ENCODE data around the gene LRRTM4. TPM values are rescaled to one million over a fixed set of nuclear protein-coding genes. Genes with fewer than 3 reads are reported as not detected.

LRRTM4 gene
- 1 to 10 TPM in 1 of 2 donors, under 1 TPM in 1; 0.52 to 2.7 TPM for total RNA-seq
- polyA plus RNA-seq = not detected
- long read RNA-seq, donor 1 = 0 reads
- long read RNA-seq, donor 2, partial matches to known transcripts = 0 of 1 reads
- long read RNA-seq, donor 2, other reads (novel, unspliced or antisense) = 1 of 1 reads

- intact Hi-C loops (cut with DNase I) = no loop called here
- H3K9me3 ChIP-seq (ENCODE audit: control insufficient read depth, low read length) = no peaks in the 10 kb centered on the region
- no peak within 1 kb of the TSS for H3K4me3 ChIP-seq (ENCODE audit: low read length in 2 of 2)
- no peaks in the 10 kb centered on the region for H3K27me3 ChIP-seq (ENCODE audit: control insufficient read depth in 1 of 2, insufficient read depth in 2 of 2, low read length in 1 of 2)
- ATAC-seq (ENCODE audit: low FRiP score) (no peak), DNase-seq (no peak)
- H3K36me3 ChIP-seq (ENCODE audit: control insufficient read depth in 1 of 2, insufficient read depth in 2 of 2, low read length in 1 of 2) = no peaks in the 10 kb centered on the region
- no peak within 1 kb of the TSS for H3K27ac ChIP-seq (ENCODE audit: low read depth in 1 of 2, low read length in 2 of 2)
- H3K4me1 ChIP-seq (ENCODE audit: control insufficient read depth in 1 of 2, insufficient read depth in 2 of 2, low read length in 2 of 2) = no peaks in the 10 kb centered on the region
- 27 to 28% methylated on average over 4 of the region's 4 CpGs for WGBS, 2 donors
Measured at GRCh38 chr2:77521931-77522470, at the start of gene LRRTM4. Gene LRRTM4, minus strand, starts transcription at chr2:77522376.

- intact Hi-C loops (cut with DNase I) = no loop called here
- Histone ChIP-seq H3K9me3 (ENCODE audit: control insufficient read depth, low read length) (no peaks in the 10 kb centered on the region), H3K4me1 (ENCODE audit: control insufficient read depth in 1 of 2, insufficient read depth in 2 of 2, low read length in 2 of 2) (no peaks in the 10 kb centered on the region), H3K4me3 (ENCODE audit: low read length in 2 of 2) (no peak overlapping the region), H3K27ac (ENCODE audit: low read depth in 1 of 2, low read length in 2 of 2) (no peak overlapping the region), H3K27me3 (ENCODE audit: control insufficient read depth in 1 of 2, insufficient read depth in 2 of 2, low read length in 1 of 2) (no peaks in the 10 kb centered on the region), H3K36me3 (ENCODE audit: control insufficient read depth in 1 of 2, insufficient read depth in 2 of 2, low read length in 1 of 2) (no peaks in the 10 kb centered on the region)
- ATAC-seq (ENCODE audit: low FRiP score) (no peak), DNase-seq (no peak)
- WGBS, 2 donors = 59 to 67% methylated on average over 2 of the region's 2 CpGs
Measured at GRCh38 chr2:77571545-77571944, 49.4 kb upstream of the LRRTM4 start.

- no peaks in the 10 kb centered on the region for H3K9me3 ChIP-seq (ENCODE audit: control insufficient read depth, low read length)
- no peak for ATAC-seq (ENCODE audit: low FRiP score)
- WGBS, 2 donors = 41 to 42% methylated on average over 2 of the region's 2 CpGs
Measured at GRCh38 chr2:77567723-77568122, 45.5 kb upstream of the LRRTM4 start.

DNA sequence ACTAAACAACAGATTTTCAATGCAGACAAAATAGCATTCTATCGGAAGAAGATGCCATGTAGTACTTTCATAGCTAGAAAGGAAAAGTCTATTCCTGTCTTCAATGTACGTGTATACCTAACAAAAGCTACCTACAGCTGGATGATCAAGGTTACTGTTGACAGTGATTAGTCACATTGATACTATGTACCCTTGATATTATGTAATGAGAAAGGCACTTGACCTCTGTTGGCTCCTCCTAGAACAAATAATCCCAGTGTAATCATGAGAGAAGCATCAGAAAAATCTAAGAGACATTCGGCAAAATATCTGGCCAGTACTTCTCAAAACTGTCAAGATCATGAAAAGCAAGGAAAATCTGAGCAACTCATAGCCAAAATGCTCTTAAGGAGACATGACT is 44.4 kb upstream of the LRRTM4 start:
- intact Hi-C loops (cut with DNase I) = no loop called here
- Histone ChIP-seq H3K4me3 (ENCODE audit: low read length in 2 of 2) (no peak overlapping the region), H3K9me3 (ENCODE audit: control insufficient read depth, low read length) (no peaks in the 10 kb centered on the region), H3K4me1 (ENCODE audit: control insufficient read depth in 1 of 2, insufficient read depth in 2 of 2, low read length in 2 of 2) (no peaks in the 10 kb centered on the region), H3K36me3 (ENCODE audit: control insufficient read depth in 1 of 2, insufficient read depth in 2 of 2, low read length in 1 of 2) (no peaks in the 10 kb centered on the region), H3K27ac (ENCODE audit: low read depth in 1 of 2, low read length in 2 of 2) (no peak overlapping the region), H3K27me3 (ENCODE audit: control insufficient read depth in 1 of 2, insufficient read depth in 2 of 2, low read length in 1 of 2) (no peaks in the 10 kb centered on the region)
- DNase-seq (no peak), ATAC-seq (ENCODE audit: low FRiP score) (no peak)
- WGBS, 2 donors = 70 to 72% methylated on average over 3 of the region's 3 CpGs

More at GRCh38 chr2:77567723-77568122, 45.5 kb upstream of the LRRTM4 start:
- DNase-seq = no peak
- Histone ChIP-seq H3K4me1 (ENCODE audit: control insufficient read depth in 1 of 2, insufficient read depth in 2 of 2, low read length in 2 of 2) (no peaks in the 10 kb centered on the region), H3K27me3 (ENCODE audit: control insufficient read depth in 1 of 2, insufficient read depth in 2 of 2, low read length in 1 of 2) (no peaks in the 10 kb centered on the region), H3K27ac (ENCODE audit: low read depth in 1 of 2, low read length in 2 of 2) (no peak overlapping the region), H3K4me3 (ENCODE audit: low read length in 2 of 2) (no peak overlapping the region), H3K36me3 (ENCODE audit: control insufficient read depth in 1 of 2, insufficient read depth in 2 of 2, low read length in 1 of 2) (no peaks in the 10 kb centered on the region)
- intact Hi-C loops (cut with DNase I) = no loop called here

DNA sequence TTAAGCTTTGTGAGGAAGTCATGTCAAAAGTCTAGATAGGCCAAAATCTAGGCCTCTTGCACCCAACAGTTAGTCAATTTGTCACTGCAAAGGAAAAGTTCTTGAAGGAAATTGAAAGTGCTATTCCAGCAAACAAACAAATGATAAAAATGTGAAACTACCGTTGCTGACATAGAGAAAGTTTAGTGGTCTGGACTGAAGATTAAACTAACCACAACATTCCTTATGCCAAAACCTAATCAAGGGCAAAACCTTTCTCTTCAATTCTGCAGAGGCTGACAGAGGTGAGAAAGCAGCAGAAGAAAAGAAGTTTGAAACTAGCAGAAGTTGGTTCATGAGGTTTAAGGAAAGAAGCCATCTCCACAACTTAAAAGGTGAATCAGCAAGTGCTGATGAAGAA is 44.0 kb upstream of the LRRTM4 start:
- no peak overlapping the region for H3K4me3 ChIP-seq (ENCODE audit: low read length in 2 of 2)
- H3K27ac ChIP-seq (ENCODE audit: low read depth in 1 of 2, low read length in 2 of 2) = no peak overlapping the region
- DNase-seq (no peak), ATAC-seq (ENCODE audit: low FRiP score) (no peak)
- H3K9me3 ChIP-seq (ENCODE audit: control insufficient read depth, low read length) = no peaks in the 10 kb centered on the region
- 14 to 22% methylated on average over 1 of the region's 1 CpG for WGBS, 2 donors
- H3K4me1 ChIP-seq (ENCODE audit: control insufficient read depth in 1 of 2, insufficient read depth in 2 of 2, low read length in 2 of 2) = no peaks in the 10 kb centered on the region
- intact Hi-C loops (cut with DNase I) = no loop called here
- no peaks in the 10 kb centered on the region for H3K27me3 ChIP-seq (ENCODE audit: control insufficient read depth in 1 of 2, insufficient read depth in 2 of 2, low read length in 1 of 2)
- H3K36me3 ChIP-seq (ENCODE audit: control insufficient read depth in 1 of 2, insufficient read depth in 2 of 2, low read length in 1 of 2) = no peaks in the 10 kb centered on the region

DNA sequence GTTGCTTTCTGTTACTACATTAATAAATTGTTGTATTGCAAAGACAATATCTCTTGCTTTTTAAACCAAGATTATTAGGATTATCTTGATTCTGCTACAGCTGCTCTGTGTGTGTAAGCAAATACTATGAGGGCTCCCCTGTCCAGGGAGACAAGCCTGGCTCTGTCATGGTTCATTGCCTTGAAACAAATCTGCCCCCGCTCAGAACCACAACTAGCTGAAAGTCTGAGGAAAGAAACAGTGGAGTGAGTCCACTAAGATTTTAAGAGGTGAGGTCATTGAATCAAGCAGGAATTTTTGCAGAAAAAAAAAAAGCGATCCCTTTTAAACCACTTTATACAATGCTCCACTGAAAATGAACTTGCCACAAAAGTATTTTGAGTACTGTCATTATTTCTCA is 30.8 kb upstream of the LRRTM4 start:
- Histone ChIP-seq H3K4me1 (ENCODE audit: control insufficient read depth in 1 of 2, insufficient read depth in 2 of 2, low read length in 2 of 2) (no peaks in the 10 kb centered on the region), H3K9me3 (ENCODE audit: control insufficient read depth, low read length) (no peaks in the 10 kb centered on the region), H3K27ac (ENCODE audit: low read depth in 1 of 2, low read length in 2 of 2) (no peak overlapping the region), H3K4me3 (ENCODE audit: low read length in 2 of 2) (no peak overlapping the region), H3K27me3 (ENCODE audit: control insufficient read depth in 1 of 2, insufficient read depth in 2 of 2, low read length in 1 of 2) (no peaks in the 10 kb centered on the region), H3K36me3 (ENCODE audit: control insufficient read depth in 1 of 2, insufficient read depth in 2 of 2, low read length in 1 of 2) (no peaks in the 10 kb centered on the region)
- no peak for ATAC-seq (ENCODE audit: low FRiP score)
- DNase-seq = no peak
- WGBS, 2 donors = 19 to 23% methylated on average over 2 of the region's 2 CpGs
- intact Hi-C loops (cut with DNase I) = no loop called here

GRCh38 chr2:77538031-77538430 is 15.9 kb upstream of the LRRTM4 start:
- 60 to 76% methylated on average over 3 of the region's 3 CpGs for WGBS, 2 donors
- Histone ChIP-seq H3K27ac (ENCODE audit: low read depth in 1 of 2, low read length in 2 of 2) (no peak overlapping the region), H3K4me3 (ENCODE audit: low read length in 2 of 2) (no peak overlapping the region), H3K9me3 (ENCODE audit: control insufficient read depth, low read length) (no peaks in the 10 kb centered on the region), H3K4me1 (ENCODE audit: control insufficient read depth in 1 of 2, insufficient read depth in 2 of 2, low read length in 2 of 2) (no peaks in the 10 kb centered on the region), H3K36me3 (ENCODE audit: control insufficient read depth in 1 of 2, insufficient read depth in 2 of 2, low read length in 1 of 2) (no peaks in the 10 kb centered on the region), H3K27me3 (ENCODE audit: control insufficient read depth in 1 of 2, insufficient read depth in 2 of 2, low read length in 1 of 2) (peaks cover 0 to 1% of the 10 kb centered on the region in 2 donors)
- ATAC-seq (ENCODE audit: low FRiP score) (no peak), DNase-seq (no peak)
- intact Hi-C loops (cut with DNase I) = no loop called here

DNA sequence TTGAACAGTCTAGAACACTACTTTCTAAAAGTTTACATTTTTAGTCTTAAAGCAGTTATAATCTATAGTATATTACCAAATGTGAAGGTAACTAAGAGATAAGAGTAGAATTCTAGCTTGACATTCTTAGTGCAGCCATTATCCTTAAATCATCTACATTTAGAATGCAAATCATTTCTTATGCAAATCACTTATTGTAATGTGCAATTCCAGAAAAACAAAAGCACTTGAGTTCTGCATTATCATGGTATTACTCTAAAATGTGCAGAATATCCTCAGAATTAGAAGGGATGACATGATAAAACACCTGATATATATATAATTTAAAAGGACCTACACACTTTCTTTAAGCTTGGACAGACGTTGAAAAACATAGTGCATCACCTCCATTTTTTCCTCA is 712 bp upstream of the LRRTM4 start:
- H3K27me3 ChIP-seq (ENCODE audit: control insufficient read depth in 1 of 2, insufficient read depth in 2 of 2, low read length in 1 of 2) = no peaks in the 10 kb centered on the region
- no peaks in the 10 kb centered on the region for H3K36me3 ChIP-seq (ENCODE audit: control insufficient read depth in 1 of 2, insufficient read depth in 2 of 2, low read length in 1 of 2)
- no peaks in the 10 kb centered on the region for H3K4me1 ChIP-seq (ENCODE audit: control insufficient read depth in 1 of 2, insufficient read depth in 2 of 2, low read length in 2 of 2)
- DNase-seq = no peak
- H3K9me3 ChIP-seq (ENCODE audit: control insufficient read depth, low read length) = no peaks in the 10 kb centered on the region
- no peak overlapping the region for H3K27ac ChIP-seq (ENCODE audit: low read depth in 1 of 2, low read length in 2 of 2)
- no peak for ATAC-seq (ENCODE audit: low FRiP score)
- intact Hi-C loops (cut with DNase I) = no loop called here
- 94% methylated on average over 1 of the region's 1 CpG for WGBS, 2 donors
- H3K4me3 ChIP-seq (ENCODE audit: low read length in 2 of 2) = no peak overlapping the region

DNA sequence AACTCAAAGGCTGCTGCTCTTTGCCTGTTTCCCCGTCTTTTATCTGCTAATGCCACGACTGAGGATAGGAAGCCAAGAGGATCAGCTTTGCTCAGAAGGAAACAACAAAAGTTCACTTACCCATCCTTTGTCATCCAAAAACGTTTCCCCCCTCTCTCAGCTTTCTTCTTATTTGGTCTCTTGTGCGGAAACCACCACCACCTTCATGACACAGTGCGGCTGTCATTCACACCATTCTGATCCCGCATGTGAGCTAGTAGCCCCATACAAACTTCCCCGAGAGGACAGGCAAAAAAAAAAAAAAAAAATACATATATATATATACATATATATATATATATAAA is 656 bp downstream of the LRRTM4 start:
- Histone ChIP-seq H3K4me1 (ENCODE audit: control insufficient read depth in 1 of 2, insufficient read depth in 2 of 2, low read length in 2 of 2) (no peaks in the 10 kb centered on the region), H3K27me3 (ENCODE audit: control insufficient read depth in 1 of 2, insufficient read depth in 2 of 2, low read length in 1 of 2) (no peaks in the 10 kb centered on the region), H3K4me3 (ENCODE audit: low read length in 2 of 2) (no peak overlapping the region), H3K27ac (ENCODE audit: low read depth in 1 of 2, low read length in 2 of 2) (no peak overlapping the region), H3K9me3 (ENCODE audit: control insufficient read depth, low read length) (no peaks in the 10 kb centered on the region), H3K36me3 (ENCODE audit: control insufficient read depth in 1 of 2, insufficient read depth in 2 of 2, low read length in 1 of 2) (no peaks in the 10 kb centered on the region)
- ATAC-seq (ENCODE audit: low FRiP score) = no peak
- intact Hi-C loops (cut with DNase I) = no loop called here
- DNase-seq = no peak
- 10 to 18% methylated on average over 7 of the region's 7 CpGs for WGBS, 2 donors

Data from aorta (tissue), 5 donors.